Measurements from ENCODE around the gene AZIN2.
A peak's percentile ranks its signal among the peaks of the same experiment; 100 is the strongest.
"Not testable (repeated sequence)": the region's sequence is repeated elsewhere in the genome, so short reads cannot be mapped to it uniquely, and the experiment has no call there.

Gene AZIN2

DNA sequence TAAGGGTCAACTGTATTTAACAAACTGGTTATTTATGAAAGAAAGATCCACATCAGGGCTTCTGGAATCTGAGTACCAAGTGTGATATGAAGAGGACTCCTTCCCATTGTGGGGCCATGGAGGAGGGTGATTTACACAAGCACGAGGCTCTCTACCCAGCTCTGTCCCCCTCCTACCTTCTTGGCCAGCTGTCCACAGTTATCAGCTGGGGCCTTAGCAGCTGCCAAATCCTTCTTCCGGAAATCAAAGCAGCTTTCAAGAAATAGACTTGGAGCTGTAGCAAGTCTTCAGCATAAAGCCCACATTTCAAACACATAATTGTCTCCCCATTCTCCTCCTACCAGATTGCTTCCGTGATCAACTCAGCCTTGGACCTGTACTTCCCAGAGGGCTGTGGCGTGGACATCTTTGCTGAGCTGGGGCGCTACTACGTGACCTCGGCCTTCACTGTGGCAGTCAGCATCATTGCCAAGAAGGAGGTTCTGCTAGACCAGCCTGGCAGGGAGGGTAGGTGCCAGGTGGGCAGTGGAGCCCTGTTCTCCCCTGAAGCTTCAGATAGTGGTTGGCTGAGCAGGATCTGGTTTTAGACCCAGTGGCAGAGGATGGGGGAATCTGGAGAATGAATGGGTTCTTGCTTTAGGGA is 15.5 kb downstream of the AZIN2 start:
- DNase-seq = no peak

DNA sequence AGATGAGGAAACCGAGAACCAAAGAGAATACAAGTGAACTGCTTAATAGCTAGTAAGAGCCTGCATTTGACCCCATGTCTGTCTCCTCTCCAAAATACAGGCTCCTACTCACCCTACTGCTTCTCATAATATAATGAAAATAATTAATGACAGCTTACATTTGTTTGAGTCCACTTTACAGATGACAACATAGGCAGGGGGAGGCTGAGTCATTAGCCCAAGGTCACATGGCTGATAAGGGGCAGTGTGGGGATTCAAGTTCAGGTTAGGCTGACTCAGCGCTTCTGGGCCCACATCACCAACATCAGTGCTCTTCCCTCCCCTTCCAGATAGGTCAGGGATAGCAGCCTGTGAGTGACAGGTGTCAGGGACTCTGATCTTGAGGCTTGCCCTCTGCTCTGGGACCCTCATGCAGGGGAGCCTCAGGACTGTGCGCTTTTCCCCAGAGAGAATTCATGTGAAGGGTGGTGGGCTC is 16.2 kb downstream of the AZIN2 start:
- DNase-seq = no peak

DNA sequence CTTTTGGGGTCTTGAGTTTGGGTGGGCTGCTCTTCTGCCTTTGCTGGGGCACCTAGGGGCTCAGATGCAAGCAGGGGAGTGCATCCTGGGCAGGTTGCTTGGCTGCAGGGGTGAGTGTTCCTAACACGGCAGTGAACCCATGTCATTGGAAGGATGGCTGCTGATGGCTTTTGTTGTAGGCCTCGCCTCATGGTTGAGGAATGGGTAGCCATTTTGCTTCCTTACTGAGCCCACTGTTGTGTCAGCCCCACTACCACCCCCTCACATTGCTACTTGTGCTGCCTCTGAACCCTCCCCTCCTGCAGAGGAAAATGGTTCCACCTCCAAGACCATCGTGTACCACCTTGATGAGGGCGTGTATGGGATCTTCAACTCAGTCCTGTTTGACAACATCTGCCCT is 16.8 kb downstream of the AZIN2 start:
- no peak for DNase-seq

DNA sequence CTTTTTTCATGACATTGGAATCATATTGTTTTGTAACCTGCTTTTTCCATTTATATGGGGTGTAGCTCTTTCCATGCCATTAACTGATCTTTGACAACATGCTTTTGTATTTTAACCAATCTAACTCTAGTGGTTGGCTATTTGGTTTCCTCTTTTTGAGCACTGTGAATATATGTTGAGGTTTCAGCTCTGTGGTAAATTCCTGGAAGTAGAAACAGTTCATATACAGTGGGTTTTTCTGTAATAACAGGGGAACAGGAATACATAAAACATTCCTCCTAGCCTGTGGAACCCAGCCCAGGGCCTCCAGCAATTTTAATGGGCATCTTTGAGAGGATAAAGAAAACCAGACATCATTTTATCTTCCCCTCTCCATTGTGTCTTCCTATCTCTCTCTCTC is 17.4 kb downstream of the AZIN2 start:
- no peak for DNase-seq

DNA sequence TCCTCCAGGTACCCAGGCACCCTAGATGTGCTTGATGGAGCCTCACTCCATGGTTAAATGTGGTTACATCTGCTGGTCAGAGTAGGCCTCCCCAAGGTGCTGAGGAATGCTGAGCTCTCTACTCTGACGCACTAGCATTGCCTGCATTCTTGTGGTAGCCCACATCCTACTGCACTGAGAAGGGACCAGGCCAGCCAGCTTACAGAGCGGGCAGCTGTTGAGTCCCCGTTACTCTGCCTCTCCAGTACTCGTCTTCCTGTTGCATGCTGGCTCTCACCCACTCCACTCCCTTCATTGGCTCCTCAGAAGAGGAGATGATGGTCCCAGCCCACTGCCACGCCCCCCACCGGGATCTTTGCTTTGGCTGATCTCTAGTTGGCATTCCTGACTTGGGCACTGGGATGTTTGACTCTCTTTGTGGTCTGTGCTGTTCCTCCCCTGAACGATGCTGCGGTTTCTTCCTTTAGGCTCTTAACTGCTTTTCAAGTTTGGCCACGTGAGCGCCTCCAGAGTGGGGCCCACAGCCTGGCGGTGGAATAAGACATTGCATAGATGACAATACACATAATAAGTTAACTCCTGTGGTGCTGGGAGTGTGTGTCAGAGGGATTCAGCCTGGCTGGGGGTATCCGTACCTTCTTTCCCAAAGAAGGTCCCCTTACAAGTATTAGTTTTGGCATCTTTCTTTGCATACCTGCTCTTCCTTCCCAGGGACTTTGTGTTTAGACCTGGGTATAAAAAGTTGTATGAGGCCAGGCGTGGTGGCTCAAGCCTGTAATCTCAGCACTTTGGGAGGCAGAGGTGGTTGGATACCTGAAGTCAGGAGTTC is 18.6 kb downstream of the AZIN2 start:
- no peak for DNase-seq

DNA sequence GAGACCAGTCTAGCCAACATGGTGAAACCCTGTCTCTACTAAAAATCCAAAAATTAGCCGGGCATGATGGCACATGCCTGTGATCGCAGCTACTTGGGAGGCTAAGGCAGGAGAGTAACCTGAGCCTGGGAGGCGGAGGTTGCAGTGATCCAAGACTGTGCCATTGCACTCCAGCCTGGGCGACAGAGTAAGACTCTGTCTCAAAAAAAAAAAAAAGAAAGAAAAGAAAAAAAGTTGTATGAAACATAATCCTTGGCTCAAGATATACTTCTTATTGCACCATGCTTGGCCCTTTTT is 19.1 kb downstream of the AZIN2 start:
- not testable (repeated sequence) for DNase-seq

DNA sequence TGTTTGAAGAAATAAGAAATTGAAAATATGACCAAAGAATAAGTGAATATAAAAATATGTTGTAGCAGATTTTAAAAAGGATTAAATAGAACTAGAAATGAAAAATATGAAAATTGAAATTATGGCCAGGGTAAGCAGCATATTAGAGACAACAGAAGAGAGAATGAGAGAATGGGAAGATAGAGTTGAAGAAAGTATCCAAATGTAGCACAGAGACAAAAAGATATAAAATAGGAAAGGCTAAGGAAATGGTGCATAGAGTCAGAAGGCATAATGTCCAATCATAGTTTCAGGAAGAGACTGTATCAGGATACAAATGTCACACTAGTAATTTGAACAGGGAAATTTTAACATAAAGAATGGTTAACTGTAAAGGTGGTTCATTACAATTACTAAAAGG is 29.5 kb downstream of the AZIN2 start:
- DNase-seq = no peak

DNA sequence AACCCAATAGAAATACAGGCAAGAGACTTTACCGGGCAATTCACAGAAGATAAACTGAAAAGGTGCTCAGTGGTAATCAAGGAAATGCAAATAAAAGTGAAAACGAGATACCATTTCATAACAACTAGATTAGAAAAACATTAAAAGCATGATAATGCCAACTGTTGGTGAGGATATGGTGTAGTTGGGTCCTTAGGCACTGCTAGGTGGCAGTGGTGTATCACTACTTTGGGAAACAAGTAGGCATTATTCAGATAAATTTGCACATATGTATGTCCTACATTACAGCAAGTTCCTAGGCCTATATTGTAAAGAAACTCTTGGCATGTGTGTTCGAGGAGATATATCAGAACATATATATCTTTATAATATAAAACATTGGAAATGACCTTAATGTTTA is 31.0 kb downstream of the AZIN2 start:
- peak; percentile 9 for DNase-seq

DNA sequence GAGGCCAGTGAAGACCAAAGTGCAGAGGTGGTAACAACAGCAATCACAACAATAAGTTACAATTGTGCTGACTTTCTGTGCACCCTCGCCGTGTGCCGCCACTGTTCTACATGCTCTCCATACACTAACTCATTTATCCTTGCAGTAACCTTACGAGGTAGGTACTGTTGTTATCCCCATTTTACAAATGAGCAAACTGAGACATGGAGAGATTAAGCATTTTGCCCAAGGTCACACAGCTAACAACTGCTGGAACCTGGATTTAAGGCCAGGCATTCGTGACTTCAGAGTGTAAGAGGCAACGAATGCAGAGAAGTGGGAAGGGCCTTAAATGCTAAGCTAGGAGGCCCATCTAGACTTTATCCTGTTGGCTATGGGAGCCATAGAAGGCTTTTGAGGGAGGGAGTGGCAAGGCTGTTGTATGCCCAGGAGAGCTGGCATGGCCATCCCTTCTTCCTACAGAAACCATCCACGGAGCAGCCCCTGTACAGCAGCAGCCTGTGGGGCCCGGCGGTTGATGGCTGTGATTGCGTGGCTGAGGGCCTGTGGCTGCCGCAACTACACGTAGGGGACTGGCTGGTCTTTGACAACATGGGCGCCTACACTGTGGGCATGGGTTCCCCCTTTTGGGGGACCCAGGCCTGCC is 36.6 kb downstream of the AZIN2 start:
- no peak for DNase-seq

DNA sequence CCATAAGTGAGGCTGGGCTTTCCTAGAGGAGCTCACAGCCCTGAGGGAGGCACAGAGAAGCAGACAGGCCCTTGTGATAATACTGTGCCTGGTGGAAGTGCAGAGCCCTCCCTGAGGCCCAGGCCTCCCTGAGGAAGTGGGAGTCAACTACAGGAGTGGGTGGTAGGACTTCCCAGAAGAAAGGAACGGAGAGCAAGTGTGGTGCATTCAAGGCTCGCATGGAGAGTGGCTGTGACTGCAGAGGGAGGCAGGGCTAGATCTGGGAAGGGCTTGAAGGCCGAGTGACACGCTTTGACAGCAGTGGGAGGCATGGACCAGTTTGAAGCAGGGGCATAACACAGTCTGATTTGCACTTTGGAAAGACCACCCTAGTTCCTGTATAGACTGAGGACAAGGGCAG is 37.3 kb downstream of the AZIN2 start:
- no peak for DNase-seq

DNA sequence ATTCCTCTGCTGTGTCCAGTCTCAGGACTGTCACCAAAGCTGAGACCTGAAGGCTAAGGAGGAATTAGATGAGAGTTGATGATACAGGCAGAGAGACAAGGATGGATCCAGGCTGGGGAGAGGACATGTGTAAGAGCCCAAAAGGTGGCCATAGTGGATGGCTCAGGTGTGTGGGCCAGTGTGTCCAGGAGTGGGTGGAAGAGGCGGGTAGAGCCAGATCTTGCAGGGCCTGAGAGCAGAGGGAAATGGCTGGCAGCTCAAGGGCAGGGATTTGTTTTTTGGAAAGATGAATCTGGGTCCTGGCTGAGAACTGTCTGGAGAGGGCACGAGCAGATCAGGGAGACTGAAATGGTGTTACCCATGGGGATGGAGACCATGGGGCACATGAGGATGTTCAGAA is 38.1 kb downstream of the AZIN2 start:
- no peak for DNase-seq

DNA sequence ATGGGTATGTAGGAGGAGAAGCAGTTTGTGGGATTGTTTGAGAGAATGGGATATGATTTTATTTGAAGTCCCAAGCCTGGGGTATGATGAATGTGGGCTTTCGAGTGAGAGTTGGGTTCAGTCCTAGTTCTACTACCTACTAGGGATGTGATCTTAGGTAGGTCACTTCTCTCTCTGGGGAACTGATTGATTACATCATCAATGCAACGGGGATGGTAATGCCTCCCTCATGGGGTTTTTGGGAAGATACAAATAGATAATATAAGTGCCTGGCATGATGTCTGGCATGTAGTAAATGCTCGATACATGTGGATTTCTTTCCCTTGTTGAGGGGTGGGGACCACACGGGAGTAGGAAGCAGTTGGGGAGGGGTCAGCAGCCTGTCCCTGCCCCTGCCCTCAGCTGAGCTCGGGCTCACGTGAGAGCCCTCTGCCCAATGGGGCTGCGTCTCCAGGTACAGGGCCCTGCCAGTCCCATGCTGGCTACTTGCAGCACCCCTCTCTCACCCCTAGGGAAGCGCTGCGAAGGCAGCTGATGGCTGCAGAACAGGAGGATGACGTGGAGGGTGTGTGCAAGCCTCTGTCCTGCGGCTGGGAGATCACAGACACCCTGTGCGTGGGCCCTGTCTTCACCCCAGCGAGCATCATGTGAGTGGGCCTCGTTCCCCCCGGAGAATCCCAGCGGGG is 38.7 kb downstream of the AZIN2 start:
- DNase-seq = no peak

DNA sequence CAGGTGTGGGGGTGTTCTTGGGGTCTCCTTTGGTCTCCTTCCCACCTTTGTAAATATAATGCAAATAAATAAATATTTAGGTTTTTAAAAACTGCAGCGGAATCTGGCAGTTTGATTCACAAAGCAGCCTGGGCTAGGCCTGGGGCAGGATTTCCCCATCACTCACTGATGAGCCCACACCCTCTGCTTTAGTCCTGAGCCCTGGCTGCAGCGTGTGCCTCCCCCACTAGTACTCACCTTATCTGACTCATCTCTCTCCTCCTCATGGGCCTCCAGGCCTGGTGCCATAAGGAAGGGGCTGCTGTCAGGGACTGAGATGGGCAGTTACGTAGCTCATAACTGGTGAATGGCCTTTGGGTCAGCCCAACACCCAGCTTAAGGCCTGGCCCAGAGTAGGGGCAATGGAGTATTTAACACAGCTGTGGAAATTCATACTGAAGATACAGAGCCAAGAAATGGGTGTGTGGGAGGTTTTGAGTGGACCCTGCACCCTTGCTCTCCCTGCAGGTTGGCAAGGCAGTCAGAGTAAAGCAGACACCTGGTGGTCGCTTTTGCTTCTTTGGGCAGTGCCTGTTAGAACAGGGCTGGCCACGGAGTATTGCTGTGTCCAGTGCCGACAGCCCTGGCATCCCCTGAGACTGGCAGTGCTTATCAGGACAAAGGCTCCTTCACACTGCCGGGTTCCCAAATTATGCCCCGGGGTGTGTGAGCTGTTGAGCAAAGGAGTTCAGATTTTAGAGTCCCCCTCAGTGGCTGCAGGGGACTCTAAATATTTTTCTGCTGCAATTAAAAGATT is 39.7 kb downstream of the AZIN2 start:
- no peak for DNase-seq

DNA sequence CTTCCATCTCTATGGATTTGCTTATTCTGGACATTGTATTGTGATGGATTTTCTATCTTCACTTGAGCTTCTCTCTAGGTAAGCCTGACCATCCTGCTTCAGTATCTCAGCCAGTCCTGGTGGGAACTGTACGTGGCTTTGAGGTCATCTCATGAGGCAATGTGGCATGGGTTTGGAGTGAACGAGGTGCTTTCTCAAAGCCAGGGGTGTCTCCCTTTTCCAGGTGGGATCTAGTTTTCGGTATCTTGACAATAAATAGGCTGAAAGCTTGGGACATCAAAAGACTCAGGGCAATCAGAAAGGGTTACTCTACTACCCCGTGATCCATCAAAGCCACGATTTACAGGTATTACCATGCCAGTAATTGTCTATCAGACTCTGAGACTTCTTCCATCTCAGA is 40.8 kb downstream of the AZIN2 start:
- no peak for DNase-seq

DNA sequence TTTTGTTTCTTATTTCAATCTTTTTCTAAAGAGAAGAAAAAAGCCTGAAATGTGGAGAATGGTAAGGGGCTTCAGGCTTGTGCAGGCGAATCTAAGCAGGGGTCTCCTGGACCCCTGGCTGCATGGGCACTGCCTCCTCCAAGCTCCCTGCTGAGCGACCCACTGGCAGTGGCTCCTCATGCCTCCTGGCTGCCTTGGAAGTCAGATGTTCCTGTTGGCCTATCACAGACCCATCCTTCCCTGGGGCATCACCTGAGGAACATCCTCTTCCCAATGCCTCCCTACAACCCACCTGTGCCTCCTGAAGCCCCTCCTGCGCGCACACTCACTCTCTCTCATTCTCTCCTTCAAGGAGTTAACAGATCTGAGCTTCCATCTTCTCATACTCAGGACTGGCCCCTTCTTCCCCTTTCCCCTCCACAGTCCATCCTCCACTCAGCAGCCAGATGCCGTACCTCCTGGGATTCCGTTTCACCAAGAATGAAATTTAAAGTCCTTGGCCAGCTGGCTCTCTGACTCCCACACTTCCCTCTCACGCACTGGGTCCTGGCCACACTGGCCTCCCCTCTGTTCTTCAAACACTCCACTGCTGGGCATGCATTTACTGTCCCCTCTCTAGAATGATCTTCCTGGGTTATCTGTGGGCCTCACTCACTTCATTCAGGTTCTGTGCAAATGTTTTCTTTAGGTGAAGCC is 41.7 kb downstream of the AZIN2 start:
- DNase-seq = no peak

DNA sequence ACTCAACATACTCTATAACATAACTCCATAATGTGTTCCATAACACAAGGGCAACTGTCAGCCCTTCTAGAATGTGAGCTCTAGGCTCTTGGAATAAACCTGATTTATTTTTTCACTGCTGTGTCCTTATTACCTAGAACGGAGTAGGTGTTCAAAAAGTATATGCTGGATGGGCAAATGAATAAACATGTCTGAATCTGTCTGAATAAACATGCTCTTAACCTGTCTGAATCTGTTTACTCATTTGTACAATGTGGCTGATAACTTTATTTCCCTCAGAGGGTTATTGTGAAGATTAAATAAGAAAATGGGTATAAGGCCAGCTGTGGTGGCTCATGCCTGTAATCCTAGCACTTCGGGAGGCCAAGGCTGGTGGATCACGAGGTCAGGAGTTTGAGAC is 42.3 kb downstream of the AZIN2 start:
- DNase-seq = no peak

DNA sequence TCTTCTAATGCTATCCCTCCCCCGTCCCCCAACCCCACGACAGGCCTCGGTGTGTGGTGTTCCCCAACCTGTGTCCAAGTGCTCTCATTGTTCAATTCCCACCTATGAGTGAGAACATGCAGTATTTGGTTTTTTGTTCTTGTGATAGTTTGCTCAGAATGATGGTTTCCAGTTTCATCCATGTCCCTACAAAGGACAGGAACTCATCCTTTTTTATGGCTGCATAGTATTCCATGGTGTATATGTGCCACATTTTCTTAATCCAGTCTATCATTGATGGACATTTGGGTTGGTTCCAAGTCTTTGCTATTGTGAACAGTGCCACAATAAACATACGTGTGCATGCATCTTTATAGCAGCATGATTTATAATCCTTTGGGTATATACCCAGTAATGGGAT is 43.7 kb downstream of the AZIN2 start:
- not testable (repeated sequence) for DNase-seq

DNA sequence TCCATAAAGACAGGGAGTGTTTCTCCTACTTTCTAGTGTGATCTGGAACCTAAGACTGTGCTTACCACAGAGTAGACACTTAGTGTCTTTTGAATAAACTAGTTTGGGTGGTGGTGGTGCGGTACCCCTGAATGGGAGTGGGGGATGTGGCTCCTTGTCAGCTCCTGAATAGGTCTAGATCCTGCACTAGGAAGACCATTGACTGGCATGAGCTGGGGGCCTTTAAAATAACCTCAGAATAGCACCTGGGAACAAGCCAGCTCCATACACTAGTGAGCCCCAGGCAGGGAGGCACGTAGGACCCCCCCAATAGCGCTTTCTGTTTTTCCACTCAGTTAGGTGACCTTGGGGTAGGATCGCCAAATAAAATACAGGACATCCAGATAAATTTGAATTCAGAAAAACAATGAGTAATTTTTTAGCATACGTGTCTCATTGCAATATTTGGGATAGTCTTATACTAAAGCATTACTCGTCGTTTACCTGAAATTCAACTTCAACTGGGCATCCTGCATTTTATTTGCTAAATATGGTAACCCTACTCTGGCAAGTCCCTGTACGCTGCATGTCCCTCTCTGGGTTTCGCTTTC is 45.6 kb downstream of the AZIN2 start:
- no peak for DNase-seq

DNA sequence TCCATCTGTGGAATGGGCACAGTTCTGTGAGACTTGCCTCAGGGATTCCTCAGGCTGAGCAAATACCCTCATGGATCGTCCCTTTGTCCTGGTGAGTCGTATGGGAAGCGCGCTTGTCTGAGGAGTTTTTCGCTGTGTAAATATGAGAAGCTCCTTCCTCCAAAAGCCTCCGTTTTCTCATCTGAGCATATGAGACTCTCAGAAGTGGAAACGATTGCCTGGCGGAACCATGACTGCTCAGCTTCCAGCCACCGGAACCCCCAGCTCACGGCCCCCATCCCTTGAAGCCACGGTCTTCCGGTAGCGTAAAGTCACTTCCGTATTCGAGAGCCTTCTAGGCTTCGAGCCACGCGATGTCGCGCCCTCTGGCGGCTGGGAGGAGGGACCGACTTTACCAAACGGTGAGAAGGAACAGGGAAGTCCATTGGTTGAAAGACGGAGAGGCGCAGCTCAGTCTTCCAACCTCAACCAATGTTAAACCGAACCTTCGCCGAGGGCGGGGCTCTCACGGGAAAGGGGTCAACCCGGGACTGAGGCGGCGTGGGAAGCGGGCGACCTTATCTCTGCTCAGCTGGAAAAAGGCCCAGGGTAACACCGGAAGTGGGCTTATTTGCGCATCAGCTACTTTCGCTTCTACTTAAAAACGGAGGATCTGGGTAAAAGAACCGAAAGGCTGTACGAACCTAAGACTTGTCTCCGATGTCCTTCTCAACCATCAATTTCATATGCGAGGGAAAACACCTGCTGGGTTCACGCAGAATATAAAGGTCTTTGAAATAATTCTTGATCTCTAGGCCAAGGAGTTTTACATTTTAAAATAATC is 46.3 kb downstream of the AZIN2 start:
- DNase-seq = peak; percentile 99

DNA sequence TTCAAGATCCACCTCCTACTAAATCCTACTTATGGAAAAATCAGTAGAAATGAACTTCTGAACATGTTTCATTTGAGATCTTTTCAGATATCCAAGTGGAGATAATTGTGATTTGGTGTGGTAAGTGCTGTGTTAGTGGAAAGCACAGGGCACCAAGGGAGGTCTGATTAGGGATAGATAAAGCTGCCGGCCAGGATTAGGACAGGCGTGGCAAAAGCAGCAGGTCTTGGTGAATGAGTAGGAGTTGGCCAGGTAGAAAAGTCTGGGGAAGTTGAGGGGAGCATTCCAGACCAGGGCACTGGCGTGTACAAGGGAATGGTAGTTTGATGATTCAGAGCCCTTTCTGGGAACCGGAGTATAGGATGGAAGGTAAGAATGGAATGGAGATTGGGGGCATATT is 47.8 kb downstream of the AZIN2 start:
- no peak for DNase-seq

DNA sequence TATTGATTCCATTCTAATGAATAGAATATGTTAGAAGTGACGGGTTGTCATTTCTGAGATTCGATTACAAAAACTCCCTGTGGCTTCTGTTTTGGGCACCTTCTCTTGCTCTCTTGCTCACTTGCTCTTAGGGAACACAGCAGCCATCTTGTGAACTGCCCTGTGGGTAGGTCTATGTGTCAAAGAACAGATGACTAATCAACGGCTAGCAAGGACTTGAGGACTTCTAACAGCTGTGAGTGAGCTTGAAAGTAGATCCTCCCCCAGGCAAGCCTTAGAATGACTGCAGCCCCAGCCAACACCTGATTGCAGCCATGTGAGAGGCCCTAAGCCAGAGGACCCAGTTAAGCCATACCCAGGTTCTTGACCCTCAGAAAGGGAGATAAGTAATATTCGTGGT is 49.3 kb downstream of the AZIN2 start:
- DNase-seq = no peak

All from NCI-H1105 treated with DMSO at 0.1 percent for 48 hours (cell line).